Lower lobe of right lung (tissue), 2 donors: ENCODE data around the gene CDC45. TPM values are rescaled to one million over a fixed set of nuclear protein-coding genes. Genes with fewer than 3 reads are reported as not detected.

ENCODE experiments used
- ATAC-seq, 2 donors: fragments of 200-7000 bp; cut with Tn5 transposase; one replicate each; pipeline ENCODE4 v1.9.1; 2020 to 2022; ENCODE audit warnings: mild to moderate bottlenecking in 2 of 2, moderate library complexity in 2 of 2
- DNase-seq: peaks from one replicate; pipeline ENCODE4 v3.0.0-alpha.2; 2020
- H3K27ac ChIP-seq: fragments of 200-600 bp; one replicate; pipeline ENCODE4 v1.8.0; 2022
- H3K27me3 ChIP-seq: fragments of 200-600 bp; one replicate; pipeline ENCODE4 v1.8.0; 2022; ENCODE audit warnings: low read depth
- H3K36me3 ChIP-seq: fragments of 200-600 bp; one replicate; pipeline ENCODE4 v1.8.0; 2022; ENCODE audit warnings: mild to moderate bottlenecking
- H3K4me1 ChIP-seq: fragments of 200-600 bp; one replicate; pipeline ENCODE4 v1.8.0; 2022
- H3K4me3 ChIP-seq: fragments of 200-600 bp; one replicate; pipeline ENCODE4 v1.8.0; 2022; ENCODE audit warnings: mild to moderate bottlenecking
- H3K9me3 ChIP-seq: fragments of 200-600 bp; one replicate; pipeline ENCODE4 v1.8.0; 2022
- CTCF ChIP-seq: fragments of 200-600 bp; IDR thresholded peaks from one replicate; pipeline ENCODE4 v1.8.0; 2022; ENCODE audit warnings: antibody characterized with exemption, mild to moderate bottlenecking
- intact Hi-C: fragments of 100-400 bp; cut with DNase I; formaldehyde crosslinking; loops from one replicate; pipeline ENCODE4 v1.11.0; 2022
- total RNA-seq: library from RNA; stranded (reverse); fragmentation: NEBNext Ultra II Directional; extraction: Animal tissue kit (Norgen Biotek cat#: 25700); gene quantifications from one replicate; pipeline ENCODE4 v1.2.1, GENCODE V29; 2021
- donor health status: DM: no; HTN: yes; CAD: no; lungs with severe emphysema.

The CDC45 gene
- total RNA-seq, 1 donor from 2014 or later, result 1.4 TPM

- no peak for DNase-seq
- no peak overlapping the region for H3K4me3 ChIP-seq
- no peaks in the 10 kb centered on the region for H3K9me3 ChIP-seq
- H3K36me3 ChIP-seq, result no peaks in the 10 kb centered on the region
- peak; percentile 36 for TF ChIP-seq CTCF
- H3K27ac ChIP-seq, result no peak overlapping the region
- no peaks in the 10 kb centered on the region for H3K4me1 ChIP-seq
- ATAC-seq, result no peak
- no peaks in the 10 kb centered on the region for H3K27me3 ChIP-seq
- intact Hi-C loops, result loop anchor here (10.0 kb wide), 1 partner anchor 129 kb away; no protein-coding TSS in a partner anchor
Measured at GRCh38 chr22:19495562-19496323, 16.0 kb downstream of the CDC45 start.

- H3K36me3 ChIP-seq, result no peaks in the 10 kb centered on the region
- H3K27me3 ChIP-seq, result no peaks in the 10 kb centered on the region
- no peak for TF ChIP-seq CTCF
- ATAC-seq (no peak), DNase-seq (no peak)
- no peaks in the 10 kb centered on the region for H3K9me3 ChIP-seq
- H3K4me1 ChIP-seq, result no peaks in the 10 kb centered on the region
- intact Hi-C loops, result loop anchor here (10.0 kb wide), 1 partner anchor 129 kb away; no protein-coding TSS in a partner anchor
- no peak overlapping the region for H3K4me3 ChIP-seq
- H3K27ac ChIP-seq, result no peak overlapping the region
Measured at GRCh38 chr22:19496324-19496630, 16.6 kb downstream of the CDC45 start.

GRCh38 chr22:19497245-19497644 is 17.5 kb downstream of the CDC45 start:
- Histone ChIP-seq H3K27me3 (no peaks in the 10 kb centered on the region), H3K9me3 (no peaks in the 10 kb centered on the region), H3K27ac (no peak overlapping the region), H3K4me3 (no peak overlapping the region), H3K36me3 (no peaks in the 10 kb centered on the region), H3K4me1 (no peaks in the 10 kb centered on the region)
- no peak for ATAC-seq
- intact Hi-C loops, result loop anchor here (10.0 kb wide), 1 partner anchor 128 kb away; no protein-coding TSS in a partner anchor
- no peak for DNase-seq
- TF ChIP-seq CTCF, result no peak

GRCh38 chr22:19498154-19498865 is 18.6 kb downstream of the CDC45 start:
- intact Hi-C loops, result loop anchor here (10.0 kb wide), 1 partner anchor 126 kb away; no protein-coding TSS in a partner anchor
- ATAC-seq (peak in 1 of 2 donors; percentile 34), DNase-seq (no peak)
- H3K4me1 ChIP-seq, result no peaks in the 10 kb centered on the region
- no peaks in the 10 kb centered on the region for H3K36me3 ChIP-seq
- no peak overlapping the region for H3K27ac ChIP-seq
- no peaks in the 10 kb centered on the region for H3K9me3 ChIP-seq
- TF ChIP-seq CTCF, result no peak
- no peak overlapping the region for H3K4me3 ChIP-seq
- no peaks in the 10 kb centered on the region for H3K27me3 ChIP-seq

- no peak for TF ChIP-seq CTCF
- ATAC-seq (no peak), DNase-seq (no peak)
- Histone ChIP-seq H3K27me3 (no peaks in the 10 kb centered on the region), H3K9me3 (no peaks in the 10 kb centered on the region), H3K27ac (no peak overlapping the region), H3K4me3 (no peak overlapping the region), H3K36me3 (no peaks in the 10 kb centered on the region), H3K4me1 (no peaks in the 10 kb centered on the region)
- intact Hi-C loops, result loop anchor here (10.0 kb wide), 1 partner anchor 126 kb away; no protein-coding TSS in a partner anchor
Measured at GRCh38 chr22:19498866-19499190, 19.1 kb downstream of the CDC45 start.
